Measurements from ENCODE around the gene ITPR1. TPM values are rescaled to one million over a fixed set of nuclear protein-coding genes. Genes with fewer than 3 reads are reported as not detected.

ITPR1 gene
- total RNA-seq, 1 donor from 2014 or later = 90.8 TPM

- intact Hi-C loops (cut with micrococcal nuclease) = no loop called here
Measured at GRCh38 chr3:4529876-4530588, 36.9 kb downstream of the ITPR1 start.

GRCh38 chr3:4531478-4532025 is 38.4 kb downstream of the ITPR1 start:
- intact Hi-C loops (cut with micrococcal nuclease) = no loop called here

- intact Hi-C loops (cut with micrococcal nuclease) = no loop called here
Measured at GRCh38 chr3:4532535-4533112, 39.5 kb downstream of the ITPR1 start.

GRCh38 chr3:4533489-4534443 is 40.6 kb downstream of the ITPR1 start:
- intact Hi-C loops (cut with micrococcal nuclease) = no loop called here

GRCh38 chr3:4534906-4535305 is 41.8 kb downstream of the ITPR1 start:
- intact Hi-C loops (cut with micrococcal nuclease) = no loop called here

GRCh38 chr3:4536260-4536659 is 43.1 kb downstream of the ITPR1 start:
- intact Hi-C loops (cut with micrococcal nuclease) = no loop called here

GRCh38 chr3:4540267-4540666 is 47.1 kb downstream of the ITPR1 start:
- intact Hi-C loops (cut with micrococcal nuclease) = no loop called here

GRCh38 chr3:4543110-4543509 is 50.0 kb downstream of the ITPR1 start:
- intact Hi-C loops (cut with micrococcal nuclease) = no loop called here

- intact Hi-C loops (cut with micrococcal nuclease) = no loop called here
Measured at GRCh38 chr3:4546346-4547178, 53.4 kb downstream of the ITPR1 start.

- intact Hi-C loops (cut with micrococcal nuclease) = no loop called here
Measured at GRCh38 chr3:4547799-4548198, 54.7 kb downstream of the ITPR1 start.

- intact Hi-C loops (cut with micrococcal nuclease) = no loop called here
Measured at GRCh38 chr3:4548356-4548755, 55.2 kb downstream of the ITPR1 start.

- intact Hi-C loops (cut with micrococcal nuclease) = no loop called here
Measured at GRCh38 chr3:4548780-4549179, 55.6 kb downstream of the ITPR1 start.

- intact Hi-C loops (cut with micrococcal nuclease) = no loop called here
Measured at GRCh38 chr3:4549896-4550295, 56.7 kb downstream of the ITPR1 start.

GRCh38 chr3:4551051-4551711 is 58.0 kb downstream of the ITPR1 start:
- intact Hi-C loops (cut with micrococcal nuclease) = no loop called here

GRCh38 chr3:4551794-4552442 is 58.8 kb downstream of the ITPR1 start:
- intact Hi-C loops (cut with micrococcal nuclease) = no loop called here

- intact Hi-C loops (cut with micrococcal nuclease) = no loop called here
Measured at GRCh38 chr3:4552811-4553210, 59.7 kb downstream of the ITPR1 start.

- intact Hi-C loops (cut with micrococcal nuclease) = no loop called here
Measured at GRCh38 chr3:4561661-4562060, 68.5 kb downstream of the ITPR1 start.

- intact Hi-C loops (cut with micrococcal nuclease) = no loop called here
Measured at GRCh38 chr3:4562595-4562994, 69.4 kb downstream of the ITPR1 start.

- intact Hi-C loops (cut with micrococcal nuclease) = no loop called here
Measured at GRCh38 chr3:4564270-4564669, 71.1 kb downstream of the ITPR1 start.

All from T-helper 1 cell treated with Interleukin-12 subunit alpha and Interleukin-12 subunit beta and Interleukin-4 antibody, amounts not matched to agents 30 ng/mL and 1 ng/mL, for 36 hours (primary cell).